HG03103 (cell line): ENCODE data around the gene ZBTB38.

Experiments
- ATAC-seq: cut with Tn5 transposase; IDR thresholded peaks from one replicate; pipeline ENCODE4 v1.9.1; 2021; ENCODE audit warnings: low read depth; ENCODE audit not compliant: unreplicated experiment

ZBTB38 gene

GRCh38 chr3:141385406-141386125 is 17.3 kb downstream of the ZBTB38 start:
- ATAC-seq: no peak

- ATAC-seq: no peak
Observed at GRCh38 chr3:141386126-141386488, 17.8 kb downstream of the ZBTB38 start.

GRCh38 chr3:141386611-141387111 is 18.4 kb downstream of the ZBTB38 start:
- no peak for ATAC-seq

GRCh38 chr3:141387516-141387915 is 19.2 kb downstream of the ZBTB38 start:
- no peak for ATAC-seq

GRCh38 chr3:141388395-141388794 is 20.1 kb downstream of the ZBTB38 start:
- ATAC-seq: no peak

- ATAC-seq: no peak
Observed at GRCh38 chr3:141388823-141389621, 20.7 kb downstream of the ZBTB38 start.

- ATAC-seq: no peak
Observed at GRCh38 chr3:141389703-141390102, 21.4 kb downstream of the ZBTB38 start.

- ATAC-seq: no peak
Observed at GRCh38 chr3:141390747-141391146, 22.4 kb downstream of the ZBTB38 start.

- no peak for ATAC-seq
Observed at GRCh38 chr3:141391298-141391990, 23.1 kb downstream of the ZBTB38 start.

GRCh38 chr3:141391991-141392316 is 23.6 kb downstream of the ZBTB38 start:
- no peak for ATAC-seq

- no peak for ATAC-seq
Observed at GRCh38 chr3:141392416-141392815, 24.1 kb downstream of the ZBTB38 start.

GRCh38 chr3:141392897-141393734 is 24.8 kb downstream of the ZBTB38 start:
- no peak for ATAC-seq

- ATAC-seq: no peak
Observed at GRCh38 chr3:141393735-141394076, 25.4 kb downstream of the ZBTB38 start.

- no peak for ATAC-seq
Observed at GRCh38 chr3:141394560-141394959, 26.3 kb downstream of the ZBTB38 start.

GRCh38 chr3:141395005-141395589 is 26.8 kb downstream of the ZBTB38 start:
- no peak for ATAC-seq

GRCh38 chr3:141397996-141398395 is 29.7 kb downstream of the ZBTB38 start:
- ATAC-seq: no peak

GRCh38 chr3:141399200-141399599 is 30.9 kb downstream of the ZBTB38 start:
- ATAC-seq: no peak

- no peak for ATAC-seq
Observed at GRCh38 chr3:141400073-141400971, 32.0 kb downstream of the ZBTB38 start.

- no peak for ATAC-seq
Observed at GRCh38 chr3:141401095-141401494, 32.8 kb downstream of the ZBTB38 start.
